Astrocyte of the hippocampus (primary cell): ENCODE measurements around the gene RBM15.

Experiments used
- DNase-seq: peaks from one replicate; pipeline ENCODE4 v3.0.0; 2011; ENCODE audit warnings: low read depth, low spot score

RBM15 gene

GRCh38 chr1:110338886-110339406 lies at the start of gene RBM15:
Gene RBM15 (plus strand): TSS chr1:110339377. CDS start chr1:110339406, 29 bp downstream.
- peak; percentile 100 for DNase-seq

- no peak for DNase-seq
Observed at GRCh38 chr1:110291241-110292030, 47.7 kb upstream of the RBM15 start.

- DNase-seq: peak; percentile 16
Observed at GRCh38 chr1:110292031-110292741, 47.0 kb upstream of the RBM15 start.

GRCh38 chr1:110293601-110294104 lies 45.5 kb upstream of the RBM15 start:
- DNase-seq: no peak

GRCh38 chr1:110294308-110294707 lies 44.9 kb upstream of the RBM15 start:
- no peak for DNase-seq

GRCh38 chr1:110298991-110299390 lies 40.2 kb upstream of the RBM15 start:
- DNase-seq: no peak

GRCh38 chr1:110300412-110301085 lies 38.6 kb upstream of the RBM15 start:
- DNase-seq: no peak

- no peak for DNase-seq
Observed at GRCh38 chr1:110302836-110303235, 36.3 kb upstream of the RBM15 start.

GRCh38 chr1:110305900-110306420 lies 33.2 kb upstream of the RBM15 start:
- DNase-seq: no peak

- DNase-seq: no peak
Observed at GRCh38 chr1:110307239-110307974, 31.8 kb upstream of the RBM15 start.

- peak; percentile 68 for DNase-seq
Observed at GRCh38 chr1:110308247-110308646, 30.9 kb upstream of the RBM15 start.

- DNase-seq: peak; percentile 34
Observed at GRCh38 chr1:110309139-110309538, 30.0 kb upstream of the RBM15 start.

GRCh38 chr1:110309767-110310166 lies 29.4 kb upstream of the RBM15 start:
- DNase-seq: peak; percentile 59

GRCh38 chr1:110310300-110310699 lies 28.9 kb upstream of the RBM15 start:
- DNase-seq: peak; percentile 7

GRCh38 chr1:110312188-110313121 lies 26.7 kb upstream of the RBM15 start:
- peak; percentile 87 for DNase-seq

GRCh38 chr1:110316735-110317134 lies 22.4 kb upstream of the RBM15 start:
- no peak for DNase-seq

GRCh38 chr1:110318046-110318445 lies 21.1 kb upstream of the RBM15 start:
- no peak for DNase-seq

- DNase-seq: no peak
Observed at GRCh38 chr1:110319332-110320167, 19.6 kb upstream of the RBM15 start.

GRCh38 chr1:110320168-110320518 lies 19.0 kb upstream of the RBM15 start:
- no peak for DNase-seq
